GM12878 (cell line): ENCODE measurements around the gene ATF7IP. TPM values are rescaled to one million over a fixed set of nuclear protein-coding genes. Genes with fewer than 3 reads are reported as not detected.

Experiments used
- ATAC-seq: fragments of 200-7000 bp; cut with Tn5 transposase; 3 replicates; pipeline ENCODE4 v1.9.1; 2020; ENCODE audit warnings: mild to moderate bottlenecking, moderate library complexity
- BruUV-seq: library from RNA; stranded (reverse); fragments of 400-500 nt; replicated peaks from 2 replicates; lab custom pipeline; 2021; lab: Mats Ljungman, UMichigan
- CTCF ChIA-PET: fragments of 300-600 bp; sonication (Branson Sonifier 250); formaldehyde crosslinking; extraction: SDS; loops from one replicate; lab custom pipeline; 2021; ENCODE audit warnings: inconsistent platforms; lab: Yijun Ruan, JAX
- POLR2A ChIA-PET: fragments of 350-600 bp; formaldehyde crosslinking; extraction: SDS; loops from one replicate; lab custom pipeline; 2021; ENCODE audit warnings: inconsistent platforms; lab: Charles Lee
- RAD21 ChIA-PET: fragments of 300-600 bp; sonication (Branson Sonifier 250); formaldehyde crosslinking; loops from one replicate; lab custom pipeline; 2023; ENCODE audit warnings: antibody characterized with exemption; ENCODE audit not compliant: unreplicated experiment; lab: Charles Lee
- SMC1A ChIA-PET: fragments of 300-600 bp; sonication (Branson Sonifier 250); formaldehyde crosslinking; loops from one replicate; lab custom pipeline; 2023; ENCODE audit not compliant: unreplicated experiment, uncharacterized antibody; lab: Charles Lee
- DNase-seq: peaks from one replicate; pipeline ENCODE4 v3.0.0-alpha.2; 2011; ENCODE audit warnings: low read depth, low spot score
- FAIRE-seq: peaks from 3 replicates; lab custom pipeline; 2011; peaks lifted over from hg19 to GRCh38; lab: Jason Lieb, UNC
- H2AFZ ChIP-seq: 2 replicates; pipeline ENCODE4 v1.6.0; 2011; ENCODE audit warnings: low read depth, low read length, control low read depth; ENCODE audit not compliant: control insufficient read depth
- H3K27ac ChIP-seq: 2 replicates; pipeline ENCODE4 v1.5.1; 2011; ENCODE audit warnings: control low read depth; ENCODE audit not compliant: control insufficient read depth, insufficient read depth
- H3K27me3 ChIP-seq, 2 experiments: replicated peaks in 1 of 2; 2 replicates each; pipeline versions ENCODE4 v1.6.0 to v1.6.1; 2011; ENCODE audit warnings: low read length in 1 of 2; ENCODE audit not compliant: control insufficient read depth in 2 of 2, insufficient read depth in 2 of 2
- H3K36me3 ChIP-seq, 2 experiments: 2 replicates each; pipeline ENCODE4 v1.5.1; 2011; ENCODE audit warnings: low read length in 1 of 2; ENCODE audit not compliant: control insufficient read depth in 2 of 2, insufficient read depth in 2 of 2
- H3K4me1 ChIP-seq: 2 replicates; pipeline ENCODE4 v1.6.1; 2011; ENCODE audit warnings: mild to moderate bottlenecking, low read length, moderate library complexity, mixed read lengths; ENCODE audit not compliant: control insufficient read depth, insufficient read depth
- H3K4me2 ChIP-seq: 2 replicates; pipeline ENCODE4 v1.6.0; 2011; ENCODE audit warnings: control low read depth; ENCODE audit not compliant: control insufficient read depth, insufficient read depth
- H3K4me3 ChIP-seq: fragments of 200-600 bp; sonication (generic); 2 replicates; pipeline ENCODE4 v1.5.1; 2016
- H3K79me2 ChIP-seq: 2 replicates; pipeline ENCODE4 v1.6.0; 2011; ENCODE audit warnings: low read length; ENCODE audit not compliant: control insufficient read depth, insufficient read depth
- H3K9ac ChIP-seq: 2 replicates; pipeline ENCODE4 v1.8.0; 2011; ENCODE audit warnings: low read length, control low read depth, mixed read lengths; ENCODE audit not compliant: control insufficient read depth, insufficient read depth
- H3K9me3 ChIP-seq: replicated peaks from 3 replicates; pipeline ENCODE4 v1.5.1; 2011; ENCODE audit warnings: mild to moderate bottlenecking, low read length; ENCODE audit not compliant: control insufficient read depth, insufficient read depth
- H4K20me1 ChIP-seq: 2 replicates; pipeline ENCODE4 v1.6.0; 2011; ENCODE audit not compliant: control insufficient read depth, insufficient read depth
- ASH2L ChIP-seq: fragments of 300-600, 200-600 bp; sonication (generic); IDR thresholded peaks from 2 replicates; pipeline ENCODE4 v1.6.1; 2017; ENCODE audit warnings: low read depth, mild to moderate bottlenecking, borderline replicate concordance
- BCL3 ChIP-seq: IDR thresholded peaks from 2 replicates; pipeline ENCODE4 v1.6.1; 2011; ENCODE audit warnings: borderline replicate concordance, low read depth, mild to moderate bottlenecking, moderate library complexity, low read length; ENCODE audit not compliant: insufficient read depth, poor library complexity, severe bottlenecking
- CBFB ChIP-seq: IDR thresholded peaks from 2 replicates; pipeline ENCODE4 v1.6.1; 2016; ENCODE audit warnings: antibody characterized with exemption, low read depth
- CHD1 ChIP-seq: IDR thresholded peaks from 2 replicates; pipeline ENCODE4 v1.6.1; 2012; ENCODE audit warnings: low read depth, low read length, improper control_type of control experiment
- IKZF2 ChIP-seq, 2 experiments: fragments of 450-650 bp; IDR thresholded peaks; 2 replicates each; pipeline ENCODE4 v1.6.1; 2017; ENCODE audit warnings: mild to moderate bottlenecking in 2 of 2, moderate library complexity in 2 of 2
- NR2F1 ChIP-seq: fragments of 450-650 bp; conservative IDR thresholded peaks from 2 replicates; pipeline ENCODE4 v1.6.1; 2017; ENCODE audit warnings: mild to moderate bottlenecking
- ZBTB40 ChIP-seq: fragments of 450-650 bp; IDR thresholded peaks from 2 replicates; pipeline ENCODE4 v1.6.1; 2016; ENCODE audit warnings: mild to moderate bottlenecking, moderate library complexity, borderline replicate concordance
- ZNF592 ChIP-seq: fragments of 450-650 bp; IDR thresholded peaks from 2 replicates; pipeline ENCODE4 v1.6.1; 2017; ENCODE audit warnings: mild to moderate bottlenecking, moderate library complexity
- ZZZ3 ChIP-seq: IDR thresholded peaks from 2 replicates; pipeline ENCODE4 v1.6.1; 2011; ENCODE audit warnings: low read depth; ENCODE audit not compliant: control insufficient read depth, insufficient read length
- WGBS: methylation state at CpG from one replicate; pipeline ENCODE4 v1.1.6; 2016; ENCODE audit warnings: low lambda C conversion rate; ENCODE audit not compliant: insufficient replicate concordance, insufficient coverage; ENCODE audit errors: missing lambda C conversion rate; 5-methylcytosine and 5-hydroxymethylcytosine counted together
- in situ Hi-C: fragments of 300-500 bp; cut with MboI; formaldehyde crosslinking; loops from 9 replicates; pipeline ENCODE4 v1.14.3; 2018; ENCODE audit warnings: mixed read lengths
- intact Hi-C: fragments of 100-400 bp; cut with micrococcal nuclease; formaldehyde crosslinking; loops from one replicate; pipeline ENCODE4 v1.14.2; 2022; ENCODE audit not compliant: unreplicated experiment
- polyA plus RNA-seq, 11 experiments: library from polyadenylated mRNA; depleted of rRNA in 4 of 11; unstranded in 6 of 11; stranded (reverse) in 5 of 11; fragments of >200 nt; fragmentation: Nextera tagmentation in 4 of 11; fragmentation: Illumina TruSeq in 1 of 11; extraction: Ambion mirVana in 4 of 11; extraction: Trizol in 1 of 11; gene quantifications; 1 replicate in 1 of 11; 2 replicates in 10 of 11; pipeline versions ENCODE4 v1.2.1 to v1.2.3, GENCODE V29; 2011 to 2016; ENCODE audit warnings: inconsistent platforms in 2 of 11, missing spikeins in 2 of 11, low read depth in 1 of 11
- total RNA-seq, 4 experiments: library from RNA; depleted of rRNA in 3 of 4; stranded (reverse); fragments of >200 nt in 3 of 4; fragmentation: Illumina TruSeq in 1 of 4; extraction: Trizol in 1 of 4; gene quantifications; 2 replicates each; pipeline versions ENCODE4 v1.2.1 to v1.2.3, GENCODE V29; 2013 to 2021

The ATF7IP gene
- total and polyA plus RNA-seq, 10 of the 15 experiments (the other 5 are each of a cell fraction or from before 2014, with no cell fraction given) = 6.2 to 66.6 (median 29.3) TPM

- Histone ChIP-seq H3K27me3 (no peaks in the 10 kb centered on the region), H3K4me1 (peaks cover 11% of the 10 kb centered on the region; the same call in 1 of the 2 replicates), H3K36me3 (0 out of 4 replicates have a peak, but pooled peaks cover 0 to under 1% of the 10 kb centered on the region in 2 experiments), H3K79me2 (peaks cover 92% of the 10 kb centered on the region), H3K4me3 (peak overlapping the region; percentile 18; the same call in 1 of the 2 replicates), H3K27ac (peak overlapping the region; percentile 82), H3K9me3 (peaks cover 18% of the 10 kb centered on the region), H4K20me1 (no peaks in the 10 kb centered on the region), H2AFZ (no peak overlapping the region), H3K9ac (peak overlapping the region; percentile 44), H3K4me2 (peak overlapping the region; percentile 78)
- POLR2A ChIA-PET = interaction anchor here (0.5 to 4.1 kb wide), 8 partner anchors 7 to 564 kb away, joined by 3 to 66 read pairs (median 4); partner anchors contain the start of gene ATF7IP
- intact Hi-C loops (loop anchor here (2.0 to 10.0 kb wide), 5 partner anchors 28 to 1670 kb away; partner anchors contain the start of gene EPS8), in situ Hi-C loops (loop anchor here (25.0 kb wide), 1 partner anchor 567 kb away; the partner anchor contains the start of genes ARHGDIB and PDE6H)
- CTCF ChIA-PET = interaction anchor here (1.0 to 3.0 kb wide), 13 partner anchors 10 to 233 kb away, joined by 4 to 32 read pairs (median 7); partner anchors contain the start of gene ATF7IP
- no peak for FAIRE-seq
- ATAC-seq = peak; percentile 69
- 2% methylated on average over 3 of the region's 3 CpGs for WGBS
- SMC1A ChIA-PET = interaction anchor here (1.0 to 4.3 kb wide), 16 partner anchors 8 to 157 kb away, joined by 3 to 99 read pairs (median 8); partner anchors contain the start of gene ATF7IP
- no peak for DNase-seq
- BruUV-seq = TSS peak; percentile 23
- RAD21 ChIA-PET = interaction anchor here (0.5 to 5.8 kb wide), 22 partner anchors 8 to 230 kb away, joined by 3 to 100 read pairs (median 3); partner anchors contain the start of gene ATF7IP
- TF ChIP-seq NR2F1 (0 out of 2 replicates have a peak, but pooled peaks have one; percentile 15), CHD1 (0 out of 2 replicates have a peak, but pooled peaks have one; percentile 32), BCL3 (no peak), IKZF2 (IDR thresholded peaks at IDR 0.05) (peak in 1 of 2 experiments; percentile 27; a peak in 1 of 4 replicates), ZZZ3 (no peak), CBFB (0 out of 2 replicates have a peak, but pooled peaks have one; percentile 15), ZNF592 (0 out of 2 replicates have a peak, but pooled peaks have one; percentile 1), ASH2L (no peak), ZBTB40 (peak; percentile 72; the same call in 1 of the 2 replicates)
These were observed 29.7 kb downstream of the ATF7IP start for GRCh38 chr12:14395074-14395778.
